Stomach (tissue), 9 donors: Measurements from ENCODE around the gene TMCO1. TPM values are rescaled to one million over a fixed set of nuclear protein-coding genes. Genes with fewer than 3 reads are reported as not detected.

Source experiments
- DNase-seq, 2 donors: peaks; one replicate each; pipeline versions ENCODE4 v3.0.0 to v3.0.0-alpha.2; 2013 to 2019
- H3K27ac ChIP-seq, 5 donors: fragments of 200-600 bp in 4 of 5; sonication (generic) in 4 of 5; one replicate each; pipeline ENCODE4 v1.5.1; 2013 to 2019; ENCODE audit warnings: mild to moderate bottlenecking in 1 of 5, moderate library complexity in 1 of 5
- H3K27me3 ChIP-seq, 3 donors: fragments of 200-600 bp; sonication (generic); one replicate each; pipeline ENCODE4 v1.5.1; 2017 to 2019; ENCODE audit warnings: mixed run types in 1 of 3
- H3K36me3 ChIP-seq, 4 donors: fragments of 200-600 bp; sonication (generic); 1 replicate in 3 of 4; 2 replicates in 1 of 4; pipeline ENCODE4 v1.5.1; 2016 to 2019
- H3K4me1 ChIP-seq, 4 donors: fragments of 200-600 bp; sonication (generic); one replicate each; pipeline ENCODE4 v1.5.1; 2016 to 2019
- H3K4me3 ChIP-seq, 4 donors: fragments of 200-600 bp; sonication (generic) in 3 of 4; one replicate each; pipeline ENCODE4 v1.5.1; 2016 to 2019; ENCODE audit warnings: mild to moderate bottlenecking in 1 of 4
- H3K9me3 ChIP-seq, 4 donors: fragments of 200-600 bp; sonication (generic); one replicate each; pipeline ENCODE4 v1.5.1; 2016 to 2019
- CTCF ChIP-seq, 7 experiments: fragments of 450-650 bp in 4 of 7; fragments of 200-600 bp in 3 of 7; sonication (generic) in 3 of 7; IDR thresholded peaks; one replicate each; pipeline ENCODE4 v1.5.1; 2016 to 2019; ENCODE audit warnings: antibody characterized with exemption in 7 of 7, control low read depth in 2 of 7, mild to moderate bottlenecking in 1 of 7
- EP300 ChIP-seq: sonication (generic); formaldehyde crosslinking; IDR thresholded peaks from one replicate; pipeline ENCODE4 v1.6.1; 2017; ENCODE audit warnings: antibody characterized with exemption
- POLR2A ChIP-seq, 4 donors: fragments of 450-650 bp; IDR thresholded peaks; one replicate each; pipeline ENCODE4 v1.6.1; 2016; ENCODE audit warnings: antibody characterized with exemption in 4 of 4, control low read depth in 2 of 4, mild to moderate bottlenecking in 1 of 4, moderate library complexity in 1 of 4
- POLR2AphosphoS5 ChIP-seq, 3 donors: sonication (generic); formaldehyde crosslinking; IDR thresholded peaks; one replicate each; pipeline ENCODE4 v1.6.1; 2016; ENCODE audit warnings: antibody characterized with exemption in 3 of 3
- WGBS, 5 donors: extraction: QIAGEN DNeasy Blood & Tissue Kit in 3 of 5; methylation state at CpG; one replicate each; pipeline versions ENCODE4 v1.1.5 to v1.1.7; 2013 to 2018; 5-methylcytosine and 5-hydroxymethylcytosine counted together
- intact Hi-C: fragments of 100-400 bp; cut with DNase I; formaldehyde crosslinking; loops from one replicate; pipeline ENCODE4 v1.15.1; 2023; ENCODE audit warnings: low total_unique reads
- polyA plus RNA-seq, 3 donors: library from polyadenylated mRNA; stranded (reverse); fragments of 200-250 nt; gene quantifications; one replicate each; pipeline ENCODE4 v1.2.3, GENCODE V29; 2013
- total RNA-seq, 5 donors: library from RNA; depleted of rRNA; stranded (reverse); fragments of >200 nt; gene quantifications; one replicate each; pipeline versions ENCODE4 v1.1.0 to v1.2.3, GENCODE V29; 2014 to 2016
- donor health status: healthy with polysubstance abuse.
- donor health status: Bipolar disorder and iron deficiency.
- donor health status: healthy.

TMCO1 gene
- total and polyA plus RNA-seq, 8 donors, result 6.7 to 69.2 (median 39.8) TPM

GRCh38 chr1:165772739-165773138, 4.1 kb upstream of the TMCO1 start:
- intact Hi-C loops, result no loop called here
- no peak for TF ChIP-seq EP300
- no peak for TF ChIP-seq POLR2AphosphoS5 (IDR thresholded peaks at IDR 0.05)
- TF ChIP-seq CTCF (IDR thresholded peaks at IDR 0.05), result no peak
- TF ChIP-seq POLR2A (IDR thresholded peaks at IDR 0.05), result no peak
- peaks cover 0 to 12% (median 10%) of the 10 kb centered on the region in 4 donors for H3K36me3 ChIP-seq
- WGBS, 5 donors, result 87 to 92% (median 89%) methylated on average over 3 of the region's 3 CpGs
- H3K9me3 ChIP-seq, result no peaks in the 10 kb centered on the region
- no peaks in the 10 kb centered on the region for H3K27me3 ChIP-seq
- no peak overlapping the region for H3K27ac ChIP-seq
- H3K4me1 ChIP-seq, result peaks cover 15 to 24% (median 20%) of the 10 kb centered on the region in 4 donors
- no peak overlapping the region for H3K4me3 ChIP-seq
- DNase-seq, result no peak

DNA sequence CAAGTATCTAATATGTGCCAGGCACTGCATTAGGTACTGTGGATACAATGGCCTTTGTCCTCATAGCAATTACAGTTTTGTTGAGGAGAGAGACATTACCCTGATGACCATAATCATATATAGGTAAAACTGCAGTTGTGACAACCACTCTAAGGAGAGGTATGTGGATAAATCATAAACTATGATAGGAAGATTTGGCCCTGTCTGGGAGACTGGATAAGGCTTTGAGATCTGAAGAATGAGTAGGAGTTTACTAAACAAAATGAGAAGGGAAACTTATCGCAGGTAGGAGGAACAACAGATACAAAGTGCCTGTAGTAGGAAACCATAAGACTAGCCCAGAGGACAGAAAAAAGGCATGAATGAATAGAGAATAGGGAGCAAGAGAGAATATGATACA, 4.4 kb downstream of the TMCO1 start:
- Histone ChIP-seq H3K4me3 (no peak overlapping the region), H3K27me3 (no peaks in the 10 kb centered on the region), H3K9me3 (no peaks in the 10 kb centered on the region), H3K27ac (no peak overlapping the region), H3K36me3 (peaks cover 28 to 58% (median 54%) of the 10 kb centered on the region in 4 donors), H3K4me1 (peaks cover 13 to 60% (median 35%) of the 10 kb centered on the region in 4 donors)
- intact Hi-C loops, result loop anchor here (10.0 kb wide), 1 partner anchor 61 kb away; the partner anchor contains the start of gene UCK2
- 95 to 100% (median 98%) methylated on average over 1 of the region's 1 CpG for WGBS, 5 donors
- DNase-seq, result no peak
- no peak for TF ChIP-seq CTCF (IDR thresholded peaks at IDR 0.05)
- TF ChIP-seq EP300, result no peak
- TF ChIP-seq POLR2AphosphoS5 (IDR thresholded peaks at IDR 0.05), result no peak
- TF ChIP-seq POLR2A (IDR thresholded peaks at IDR 0.05), result no peak

- TF ChIP-seq CTCF (IDR thresholded peaks at IDR 0.05), result no peak
- TF ChIP-seq EP300, result no peak
- no peak for TF ChIP-seq POLR2AphosphoS5 (IDR thresholded peaks at IDR 0.05)
- TF ChIP-seq POLR2A (IDR thresholded peaks at IDR 0.05), result no peak
- Histone ChIP-seq H3K9me3 (no peaks in the 10 kb centered on the region), H3K4me3 (no peak overlapping the region), H3K36me3 (peaks cover 28 to 67% (median 62%) of the 10 kb centered on the region in 4 donors), H3K27ac (no peak overlapping the region), H3K27me3 (no peaks in the 10 kb centered on the region), H3K4me1 (peaks cover 12 to 60% (median 33%) of the 10 kb centered on the region in 4 donors)
- intact Hi-C loops, result loop anchor here (10.0 kb wide), 1 partner anchor 61 kb away; the partner anchor contains the start of gene UCK2
- DNase-seq, result no peak
- WGBS, 5 donors, result 75 to 86% (median 83%) methylated on average over 2 of the region's 2 CpGs
These were observed 5.2 kb downstream of the TMCO1 start for GRCh38 chr1:165763442-165763841.

DNA sequence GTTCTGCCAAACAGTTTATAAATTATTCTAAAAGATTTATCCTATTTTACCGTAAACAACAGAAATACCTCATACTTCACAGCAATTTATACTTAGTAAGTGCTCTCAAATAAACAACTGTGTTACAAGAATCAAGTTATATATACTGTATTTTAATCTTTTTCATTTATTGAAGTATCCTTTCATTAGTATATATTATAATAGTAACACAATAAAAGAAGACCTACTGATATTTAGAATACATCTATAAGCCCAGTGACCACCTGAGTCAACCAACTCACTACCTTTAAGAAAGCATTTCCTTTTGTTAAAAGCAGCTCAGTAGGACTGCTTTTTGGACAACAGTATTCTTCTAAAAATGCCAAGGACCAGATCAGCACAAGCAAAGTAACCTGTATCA, 5.9 kb downstream of the TMCO1 start:
- H3K9me3 ChIP-seq, result no peaks in the 10 kb centered on the region
- no peaks in the 10 kb centered on the region for H3K27me3 ChIP-seq
- H3K4me3 ChIP-seq, result no peak overlapping the region
- H3K36me3 ChIP-seq, result peaks cover 35 to 74% (median 69%) of the 10 kb centered on the region in 4 donors
- peaks cover 8 to 54% (median 28%) of the 10 kb centered on the region in 4 donors for H3K4me1 ChIP-seq
- no peak for TF ChIP-seq POLR2AphosphoS5 (IDR thresholded peaks at IDR 0.05)
- TF ChIP-seq EP300, result no peak
- no peak for TF ChIP-seq POLR2A (IDR thresholded peaks at IDR 0.05)
- H3K27ac ChIP-seq, result no peak overlapping the region
- DNase-seq, result no peak
- intact Hi-C loops, result loop anchor here (10.0 kb wide), 1 partner anchor 62 kb away; the partner anchor contains the start of gene UCK2
- WGBS, 5 donors, result 79 to 100% (median 93%) methylated on average over 1 of the region's 1 CpG

- Histone ChIP-seq H3K4me3 (no peak overlapping the region), H3K36me3 (peaks cover 14 to 70% (median 58%) of the 10 kb centered on the region in 4 donors), H3K9me3 (no peaks in the 10 kb centered on the region), H3K4me1 (peaks cover 0 to 18% (median 6%) of the 10 kb centered on the region in 4 donors), H3K27me3 (no peaks in the 10 kb centered on the region), H3K27ac (no peak overlapping the region)
- DNase-seq, result no peak
- TF ChIP-seq POLR2AphosphoS5 (IDR thresholded peaks at IDR 0.05) (no peak), CTCF (IDR thresholded peaks at IDR 0.05) (no peak), POLR2A (IDR thresholded peaks at IDR 0.05) (no peak), EP300 (no peak)
- intact Hi-C loops, result no loop called here
These were observed 9.6 kb downstream of the TMCO1 start for GRCh38 chr1:165759095-165759494.
